A549 (cell line): ENCODE measurements around the gene KCP. TPM values are rescaled to one million over a fixed set of nuclear protein-coding genes. Genes with fewer than 3 reads are reported as not detected.
A peak's percentile ranks its signal among the peaks of the same experiment; 100 is the strongest.

Source experiments
- ATAC-seq, 2 experiments: fragments of 200-7000 bp in 1 of 2; fragments of >200 bp in 1 of 2; cut with Nextera tagmentation in 1 of 2; cut with Tn5 transposase in 1 of 2; 3 replicates each; pipeline versions ENCODE4 v1.8.0 to v1.9.1; 2018 to 2020; ENCODE audit warnings: mild to moderate bottlenecking in 1 of 2, moderate library complexity in 1 of 2
- CTCF ChIA-PET: fragments of 300-600 bp; sonication (Branson Sonifier 250); formaldehyde crosslinking; extraction: SDS; loops from one replicate; lab custom pipeline; 2021; ENCODE audit warnings: antibody characterized with exemption, inconsistent platforms; lab: Yijun Ruan, JAX
- POLR2A ChIA-PET: fragments of 350-600 bp; formaldehyde crosslinking; extraction: SDS; loops from one replicate; lab custom pipeline; 2021; ENCODE audit warnings: antibody characterized with exemption, inconsistent platforms; lab: Yijun Ruan, JAX
- DNase-seq, 2 experiments: peaks; one replicate each; pipeline versions ENCODE4 v3.0.0 to v3.0.0-alpha.2; 2011 to 2016; ENCODE audit warnings: low read depth in 1 of 2, low spot score in 1 of 2
- FAIRE-seq: peaks from 2 replicates; lab custom pipeline; 2011; peaks lifted over from hg19 to GRCh38; lab: Jason Lieb, UNC
- H3K27ac ChIP-seq, 2 experiments: fragments of >200 bp; sonication (Bioruptor Twin); formaldehyde crosslinking; 3 replicates each; pipeline ENCODE4 v1.5.1; 2016 to 2017
- H3K4me1 ChIP-seq: fragments of >200 bp; sonication (Bioruptor Twin); formaldehyde crosslinking; 3 replicates; pipeline ENCODE4 v1.6.1; 2016
- H3K4me2 ChIP-seq: fragments of >200 bp; sonication (Bioruptor Twin); formaldehyde crosslinking; 3 replicates; pipeline ENCODE4 v1.6.1; 2016
- H3K4me3 ChIP-seq: fragments of >200 bp; sonication (Bioruptor Twin); formaldehyde crosslinking; 3 replicates; pipeline ENCODE4 v1.5.1; 2016
- H3K9me3 ChIP-seq: fragments of >200 bp; sonication (Bioruptor Twin); formaldehyde crosslinking; 3 replicates; pipeline ENCODE4 v1.6.1; 2016
- CBX8 ChIP-seq: fragments of 200-600 bp; sonication (generic); IDR thresholded peaks from 2 replicates; pipeline ENCODE4 v1.6.1; 2016
- CEBPB ChIP-seq, 2 experiments: fragments of >200 bp in 1 of 2; sonication (Bioruptor Twin) in 1 of 2; formaldehyde crosslinking in 1 of 2; IDR thresholded peaks; 2 replicates each; pipeline ENCODE4 v1.6.1; 2012 to 2016
- CHD4 ChIP-seq: fragments of 200-600 bp; sonication (generic); IDR thresholded peaks from 2 replicates; pipeline ENCODE4 v1.6.1; 2016; ENCODE audit warnings: antibody characterized with exemption, mild to moderate bottlenecking, borderline replicate concordance
- E2F6 ChIP-seq: IDR thresholded peaks from 2 replicates; pipeline ENCODE4 v1.6.1; 2012; ENCODE audit warnings: low read depth, borderline replicate concordance
- FOSL2 ChIP-seq, 2 experiments: fragments of 450-650 bp in 1 of 2; fragments of >200 bp in 1 of 2; sonication (Bioruptor Twin) in 1 of 2; formaldehyde crosslinking; IDR thresholded peaks; 2 replicates each; pipeline versions ENCODE4 v1.5.0 to v1.6.1; 2016 to 2020; ENCODE audit warnings: mild to moderate bottlenecking in 1 of 2, moderate library complexity in 1 of 2
- HDAC2 ChIP-seq: fragments of 200-600 bp; sonication (generic); IDR thresholded peaks from 2 replicates; pipeline ENCODE4 v1.6.1; 2016
- HOXB13 ChIP-seq: fragments of 250-450 bp; sonication (Bioruptor Pico); IDR thresholded peaks from 2 replicates; pipeline ENCODE4 v1.5.0; 2020; ENCODE audit warnings: low read depth, mild to moderate bottlenecking, moderate library complexity
- JUNB ChIP-seq: fragments of >200 bp; sonication (Bioruptor Twin); formaldehyde crosslinking; IDR thresholded peaks from 2 replicates; pipeline ENCODE4 v1.6.1; 2016
- MAX ChIP-seq: IDR thresholded peaks from 2 replicates; pipeline ENCODE4 v1.6.1; 2012
- MAZ ChIP-seq: fragments of 150-350 bp; IDR thresholded peaks from 2 replicates; pipeline ENCODE4 v1.6.1; 2014; ENCODE audit warnings: antibody characterized with exemption, low read depth, low read length, borderline replicate concordance
- NPAS2 ChIP-seq: fragments of 250-450 bp; sonication (Bioruptor Pico); IDR thresholded peaks from 2 replicates; pipeline ENCODE4 v1.8.0; 2022; ENCODE audit warnings: mild to moderate bottlenecking, moderate library complexity, borderline replicate concordance
- RAD21 ChIP-seq, 2 experiments: fragments of >200 bp in 1 of 2; sonication (Bioruptor Twin) in 1 of 2; formaldehyde crosslinking in 1 of 2; IDR thresholded peaks in 1 of 2; conservative IDR thresholded peaks in 1 of 2; 2 replicates in 1 of 2; 3 replicates in 1 of 2; pipeline ENCODE4 v1.6.1; 2012 to 2018; ENCODE audit warnings: inconsistent platforms in 1 of 2
- RARB ChIP-seq: fragments of 250-450 bp; sonication (Bioruptor Pico); IDR thresholded peaks from 2 replicates; pipeline ENCODE4 v1.8.0; 2021; ENCODE audit warnings: mild to moderate bottlenecking, moderate library complexity
- RCOR1 ChIP-seq: fragments of 150-350 bp; IDR thresholded peaks from 2 replicates; pipeline ENCODE4 v1.6.1; 2014; ENCODE audit warnings: antibody characterized with exemption, low read length, low read depth
- RFX5 ChIP-seq: fragments of 450-650 bp; IDR thresholded peaks from 2 replicates; pipeline ENCODE4 v1.7.1; 2014; ENCODE audit warnings: antibody characterized with exemption, mild to moderate bottlenecking, moderate library complexity
- RNF2 ChIP-seq: fragments of 200-600 bp; sonication (generic); IDR thresholded peaks from 2 replicates; pipeline ENCODE4 v1.6.1; 2016; ENCODE audit warnings: low read depth, mild to moderate bottlenecking, antibody characterized with exemption, moderate library complexity, borderline replicate concordance
- TP53 ChIP-seq: fragments of 250-450 bp; sonication (Bioruptor Pico); IDR thresholded peaks from 2 replicates; pipeline ENCODE4 v1.5.0; 2021; ENCODE audit warnings: mild to moderate bottlenecking, moderate library complexity
- USF2 ChIP-seq: fragments of 450-650 bp; IDR thresholded peaks from 2 replicates; pipeline ENCODE4 v1.6.1; 2014; ENCODE audit warnings: antibody characterized with exemption
- ZFP36 ChIP-seq: fragments of 450-650 bp; IDR thresholded peaks from 2 replicates; pipeline ENCODE4 v1.6.1; 2014; ENCODE audit warnings: borderline replicate concordance; ENCODE audit not compliant: partially characterized antibody
- WGBS: methylation state at CpG from one replicate; pipeline ENCODE4 v1.1.6; 2017; ENCODE audit errors: missing lambda C conversion rate; 5-methylcytosine and 5-hydroxymethylcytosine counted together
- polyA plus RNA-seq, 4 experiments: library from polyadenylated mRNA; depleted of rRNA in 3 of 4; stranded (reverse); fragments of >200 nt; fragmentation: RNase III in 1 of 4; extraction: RNeasy Plus Mini Kit Qiagen cat#74134 plus additional on column Dnase treatment in 1 of 4; gene quantifications; 2 replicates in 3 of 4; 3 replicates in 1 of 4; pipeline ENCODE4 v1.2.3, GENCODE V29; 2011 to 2017
- TF ChIP-seq, protein P1 (sequence below): fragments of 250-450 bp; sonication (Bioruptor Pico); IDR thresholded peaks from 2 replicates; pipeline ENCODE4 v1.5.0; 2020; ENCODE audit warnings: low read depth, mild to moderate bottlenecking, moderate library complexity
- TF ChIP-seq, protein P2 (sequence below): fragments of 250-450 bp; sonication (Bioruptor Pico); IDR thresholded peaks from 2 replicates; pipeline ENCODE4 v1.5.0; 2021; ENCODE audit warnings: mild to moderate bottlenecking, moderate library complexity, borderline replicate concordance
- TF ChIP-seq, protein P3 (sequence below): fragments of >200 bp; sonication (Bioruptor Twin); formaldehyde crosslinking; IDR thresholded peaks from 3 replicates; pipeline ENCODE4 v1.5.1; 2016
- TF ChIP-seq, protein P4 (sequence below): fragments of >200 bp; sonication (Bioruptor Twin); formaldehyde crosslinking; IDR thresholded peaks from 3 replicates; pipeline ENCODE4 v1.6.1; 2016

KCP gene
- polyA plus RNA-seq, 2 of the 4 experiments (the other 2 are of a cell fraction): 0.14 TPM; not detected in 1

DNA sequence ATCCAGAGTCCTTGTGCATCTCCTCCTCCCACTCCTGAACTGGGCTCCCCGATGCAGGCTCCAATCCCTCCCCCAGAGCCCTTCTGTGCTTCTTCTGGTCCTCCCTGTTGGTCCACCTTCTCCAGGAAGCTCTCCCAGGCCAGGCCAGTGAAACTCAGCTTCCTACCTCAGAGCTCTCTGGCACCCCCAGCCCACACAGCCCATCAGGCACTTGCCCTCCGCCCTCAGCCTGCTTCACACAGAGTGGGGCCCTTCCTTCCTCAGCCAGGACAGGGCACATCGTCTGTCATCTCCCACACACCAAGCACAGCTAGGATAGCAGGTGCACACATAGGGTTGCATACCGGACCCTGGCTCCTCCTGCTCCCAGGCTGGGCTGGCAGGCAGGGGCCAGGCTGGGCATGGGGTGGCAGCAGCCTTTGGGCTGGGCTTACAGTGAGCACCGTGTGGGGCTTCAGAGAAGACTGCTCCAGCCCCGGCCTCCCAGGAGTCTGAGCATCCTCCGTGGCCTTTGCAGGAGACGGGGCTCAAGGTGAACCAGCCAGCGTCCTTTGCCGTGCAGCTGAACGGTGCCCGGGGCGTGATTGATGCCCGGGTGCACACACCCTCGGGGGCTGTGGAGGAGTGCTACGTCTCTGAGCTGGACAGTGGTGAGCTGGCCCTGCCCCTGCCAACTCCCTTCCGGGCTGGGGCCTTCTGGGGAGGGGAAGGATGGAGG is 54.3 kb downstream of the KCP start (continued):
- TF ChIP-seq RNF2: no peak
- TF ChIP-seq HOXB13: no peak

GRCh38 chr7:128855559-128855958 is 55.0 kb downstream of the KCP start:
- Histone ChIP-seq H3K4me3 (no peak overlapping the region), H3K9me3 (no peaks in the 10 kb centered on the region), H3K27ac (no peak overlapping the region), H3K4me2 (no peak overlapping the region), H3K4me1 (no peaks in the 10 kb centered on the region)
- ChIA-PET POLR2A (no interaction called here), CTCF (no interaction called here)
- TF ChIP-seq CEBPB (IDR thresholded peaks at IDR 0.05) (no peak), RFX5 (no peak), JUNB (no peak), RNF2 (no peak), RAD21 (conservative IDR thresholded peaks at IDR 0.05 in 1 of 2, IDR thresholded peaks at IDR 0.05 in 1 of 2) (no peak), ZFP36 (no peak), MAX (no peak), CHD4 (no peak), USF2 (no peak), HDAC2 (no peak)
- TF ChIP-seq, protein P1, sequence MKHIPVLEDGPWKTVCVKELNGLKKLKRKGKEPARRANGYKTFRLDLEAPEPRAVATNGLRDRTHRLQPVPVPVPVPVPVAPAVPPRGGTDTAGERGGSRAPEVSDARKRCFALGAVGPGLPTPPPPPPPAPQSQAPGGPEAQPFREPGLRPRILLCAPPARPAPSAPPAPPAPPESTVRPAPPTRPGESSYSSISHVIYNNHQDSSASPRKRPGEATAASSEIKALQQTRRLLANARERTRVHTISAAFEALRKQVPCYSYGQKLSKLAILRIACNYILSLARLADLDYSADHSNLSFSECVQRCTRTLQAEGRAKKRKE (CRISPR knock-in tag): no peak
- TF ChIP-seq, protein P2, sequence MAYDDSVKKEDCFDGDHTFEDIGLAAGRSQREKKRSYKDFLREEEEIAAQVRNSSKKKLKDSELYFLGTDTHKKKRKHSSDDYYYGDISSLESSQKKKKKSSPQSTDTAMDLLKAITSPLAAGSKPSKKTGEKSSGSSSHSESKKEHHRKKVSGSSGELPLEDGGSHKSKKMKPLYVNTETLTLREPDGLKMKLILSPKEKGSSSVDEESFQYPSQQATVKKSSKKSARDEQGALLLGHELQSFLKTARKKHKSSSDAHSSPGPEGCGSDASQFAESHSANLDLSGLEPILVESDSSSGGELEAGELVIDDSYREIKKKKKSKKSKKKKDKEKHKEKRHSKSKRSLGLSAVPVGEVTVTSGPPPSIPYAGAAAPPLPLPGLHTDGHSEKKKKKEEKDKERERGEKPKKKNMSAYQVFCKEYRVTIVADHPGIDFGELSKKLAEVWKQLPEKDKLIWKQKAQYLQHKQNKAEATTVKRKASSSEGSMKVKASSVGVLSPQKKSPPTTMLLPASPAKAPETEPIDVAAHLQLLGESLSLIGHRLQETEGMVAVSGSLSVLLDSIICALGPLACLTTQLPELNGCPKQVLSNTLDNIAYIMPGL (CRISPR knock-in tag): no peak
- ATAC-seq (peak in 1 of 2 experiments; percentile 18; a peak in 1 of 6 replicates), DNase-seq (no peak), FAIRE-seq (no peak)
- 72% methylated on average over 3 of the region's 3 CpGs for WGBS

GRCh38 chr7:128854396-128854795 is 56.1 kb downstream of the KCP start:
- Histone ChIP-seq H3K4me1 (no peaks in the 10 kb centered on the region), H3K27ac (no peak overlapping the region), H3K4me2 (no peak overlapping the region), H3K9me3 (no peaks in the 10 kb centered on the region), H3K4me3 (no peak overlapping the region)
- WGBS: 80% methylated on average over 17 of the region's 21 CpGs
- DNase-seq (no peak), FAIRE-seq (no peak), ATAC-seq (no peak)
- ChIA-PET CTCF (no interaction called here), POLR2A (no interaction called here)
- TF ChIP-seq CEBPB (IDR thresholded peaks at IDR 0.05): no peak
- no peak for TF ChIP-seq TP53 (CRISPR knock-in tag)
- TF ChIP-seq, protein P2 (CRISPR knock-in tag): no peak
- TF ChIP-seq HDAC2: no peak
- TF ChIP-seq FOSL2 (IDR thresholded peaks at IDR 0.05): no peak
- no peak for TF ChIP-seq FOSL2 (CRISPR knock-in tag; IDR thresholded peaks at IDR 0.05)
- TF ChIP-seq RARB (CRISPR knock-in tag): no peak
- TF ChIP-seq, protein P3, sequence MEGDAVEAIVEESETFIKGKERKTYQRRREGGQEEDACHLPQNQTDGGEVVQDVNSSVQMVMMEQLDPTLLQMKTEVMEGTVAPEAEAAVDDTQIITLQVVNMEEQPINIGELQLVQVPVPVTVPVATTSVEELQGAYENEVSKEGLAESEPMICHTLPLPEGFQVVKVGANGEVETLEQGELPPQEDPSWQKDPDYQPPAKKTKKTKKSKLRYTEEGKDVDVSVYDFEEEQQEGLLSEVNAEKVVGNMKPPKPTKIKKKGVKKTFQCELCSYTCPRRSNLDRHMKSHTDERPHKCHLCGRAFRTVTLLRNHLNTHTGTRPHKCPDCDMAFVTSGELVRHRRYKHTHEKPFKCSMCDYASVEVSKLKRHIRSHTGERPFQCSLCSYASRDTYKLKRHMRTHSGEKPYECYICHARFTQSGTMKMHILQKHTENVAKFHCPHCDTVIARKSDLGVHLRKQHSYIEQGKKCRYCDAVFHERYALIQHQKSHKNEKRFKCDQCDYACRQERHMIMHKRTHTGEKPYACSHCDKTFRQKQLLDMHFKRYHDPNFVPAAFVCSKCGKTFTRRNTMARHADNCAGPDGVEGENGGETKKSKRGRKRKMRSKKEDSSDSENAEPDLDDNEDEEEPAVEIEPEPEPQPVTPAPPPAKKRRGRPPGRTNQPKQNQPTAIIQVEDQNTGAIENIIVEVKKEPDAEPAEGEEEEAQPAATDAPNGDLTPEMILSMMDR: no peak
- TF ChIP-seq E2F6: no peak
- no peak for TF ChIP-seq CBX8
- TF ChIP-seq, protein P4, sequence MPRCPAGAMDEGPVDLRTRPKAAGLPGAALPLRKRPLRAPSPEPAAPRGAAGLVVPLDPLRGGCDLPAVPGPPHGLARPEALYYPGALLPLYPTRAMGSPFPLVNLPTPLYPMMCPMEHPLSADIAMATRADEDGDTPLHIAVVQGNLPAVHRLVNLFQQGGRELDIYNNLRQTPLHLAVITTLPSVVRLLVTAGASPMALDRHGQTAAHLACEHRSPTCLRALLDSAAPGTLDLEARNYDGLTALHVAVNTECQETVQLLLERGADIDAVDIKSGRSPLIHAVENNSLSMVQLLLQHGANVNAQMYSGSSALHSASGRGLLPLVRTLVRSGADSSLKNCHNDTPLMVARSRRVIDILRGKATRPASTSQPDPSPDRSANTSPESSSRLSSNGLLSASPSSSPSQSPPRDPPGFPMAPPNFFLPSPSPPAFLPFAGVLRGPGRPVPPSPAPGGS: no peak
- TF ChIP-seq RNF2: no peak
- no peak for TF ChIP-seq RCOR1
- no peak for TF ChIP-seq NPAS2
- TF ChIP-seq MAZ: no peak
